HG03066 (cell line): Measurements from ENCODE around the gene KRR1.
"Not testable (repeated sequence)": the region's sequence is repeated elsewhere in the genome, so short reads cannot be mapped to it uniquely, and the experiment has no call there.

ENCODE experiments used
- ATAC-seq: cut with Tn5 transposase; IDR thresholded peaks from one replicate; pipeline ENCODE4 v1.9.1; 2021; ENCODE audit warnings: low read depth; ENCODE audit not compliant: unreplicated experiment

Gene KRR1

DNA sequence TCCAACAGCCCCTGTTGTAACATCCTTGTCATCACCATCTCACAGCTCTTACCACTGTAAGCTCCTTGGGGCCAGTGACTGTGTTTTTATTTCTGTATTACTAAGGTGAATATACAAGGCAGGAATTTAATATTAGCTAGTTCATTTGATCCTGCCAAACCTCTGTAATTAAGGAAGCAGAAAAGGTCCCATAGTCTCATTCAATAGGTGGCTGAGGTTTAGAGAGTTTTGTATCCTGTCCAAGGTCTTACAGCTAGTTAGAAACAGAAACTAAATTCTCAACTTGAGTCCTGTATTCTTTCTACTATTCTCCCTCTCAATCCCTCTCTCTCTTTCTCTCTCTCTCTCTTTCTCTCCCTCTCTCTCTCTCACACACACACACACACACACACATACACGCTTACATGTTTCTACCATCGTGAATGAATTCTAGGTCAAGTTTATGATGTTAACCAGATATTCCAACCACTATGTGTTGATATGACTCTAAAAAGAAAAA lies 31.4 kb downstream of the KRR1 start:
- peak; percentile 37 for ATAC-seq

- no peak for ATAC-seq
Measured at GRCh38 chr12:75478116-75478794, 33.2 kb downstream of the KRR1 start.

DNA sequence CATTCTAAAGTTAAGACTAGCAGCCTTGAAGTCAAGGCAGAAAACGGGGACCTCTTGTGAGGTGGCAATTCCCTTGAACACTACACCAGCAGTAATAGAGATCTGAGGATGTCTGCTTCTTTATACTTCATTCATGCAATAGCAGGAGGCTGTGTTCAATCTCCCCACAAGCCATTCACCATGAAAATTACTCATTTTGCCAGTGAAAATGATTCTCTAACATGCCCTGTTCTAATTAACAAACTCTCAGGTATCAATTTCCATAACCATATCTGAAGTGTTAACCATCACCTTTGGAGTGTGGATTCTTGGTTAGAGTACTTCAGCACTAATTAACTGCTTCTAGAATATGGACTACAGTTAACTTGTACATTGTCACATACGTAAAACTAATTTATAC lies 34.3 kb downstream of the KRR1 start:
- ATAC-seq = no peak

GRCh38 chr12:75476071-75476470 lies 35.3 kb downstream of the KRR1 start:
- no peak for ATAC-seq

GRCh38 chr12:75474116-75474515 lies 37.3 kb downstream of the KRR1 start:
- no peak for ATAC-seq

DNA sequence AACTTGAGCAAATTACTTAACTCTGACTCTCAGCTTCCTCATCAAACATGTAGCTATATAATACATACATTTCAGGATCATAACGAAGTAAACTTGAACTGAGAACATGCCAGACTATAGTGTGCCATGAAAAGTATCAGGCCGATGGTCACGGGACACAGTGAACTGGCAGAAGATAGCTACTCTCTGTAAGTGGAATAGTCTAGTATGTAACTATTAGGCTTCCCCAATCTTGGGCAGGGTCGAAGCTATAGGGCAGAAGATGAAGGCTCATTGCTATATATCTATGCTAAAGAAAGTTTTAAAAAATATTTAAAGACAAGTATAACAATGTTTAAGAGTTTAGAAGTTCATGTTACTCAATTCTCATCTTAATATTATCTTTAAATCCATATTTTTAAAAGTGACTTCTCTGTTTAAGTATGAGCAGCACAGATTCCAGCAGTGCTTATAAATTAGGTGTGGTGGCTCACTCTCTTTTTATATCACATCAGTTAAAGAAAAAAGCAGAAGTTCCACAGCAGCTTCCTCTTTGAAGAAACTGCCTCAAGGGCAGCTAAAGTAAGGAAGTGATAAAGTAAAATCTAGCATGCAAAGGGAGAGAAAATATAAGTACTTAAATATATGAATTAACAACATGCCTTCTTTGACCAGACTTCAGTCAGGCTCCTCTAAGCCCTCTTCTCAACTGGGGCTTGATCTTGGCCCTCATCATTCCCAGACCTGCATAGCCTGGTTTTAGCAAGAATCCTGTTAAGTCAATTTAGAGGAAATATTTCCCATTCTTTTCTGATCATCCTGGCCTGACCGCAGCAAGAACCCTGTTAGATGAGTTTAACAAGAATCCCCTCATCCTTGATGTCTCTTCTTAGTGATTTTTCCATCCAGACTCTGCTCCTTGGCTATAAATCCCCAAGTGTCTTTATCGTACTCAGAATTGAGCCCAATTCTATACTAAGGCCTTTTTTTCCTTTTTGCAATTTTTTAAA lies 39.2 kb downstream of the KRR1 start:
- ATAC-seq = no peak

GRCh38 chr12:75460204-75460603 lies 51.2 kb downstream of the KRR1 start:
- no peak for ATAC-seq

- no peak for ATAC-seq
Measured at GRCh38 chr12:75459755-75460154, 51.7 kb downstream of the KRR1 start.

DNA sequence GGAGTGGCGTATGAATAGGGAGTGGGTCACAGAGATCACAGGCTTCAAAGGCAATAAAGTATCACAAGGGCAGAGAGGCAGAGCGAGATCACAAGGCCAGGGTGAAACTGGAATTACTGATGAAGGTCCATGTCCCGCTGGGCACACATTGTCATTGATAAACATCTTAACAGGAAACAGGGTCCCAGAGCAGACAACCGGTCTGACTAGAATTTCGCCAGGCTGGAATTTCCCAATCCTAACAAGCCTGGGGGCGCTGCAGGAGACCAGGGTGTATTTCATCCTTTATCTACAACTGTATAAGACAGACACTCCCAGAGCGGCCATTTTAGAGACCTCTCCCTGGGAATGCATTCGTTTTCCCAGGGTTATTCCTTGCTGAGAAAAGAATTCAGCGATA lies 53.5 kb downstream of the KRR1 start:
- not testable (repeated sequence) for ATAC-seq

GRCh38 chr12:75457191-75457590 lies 54.2 kb downstream of the KRR1 start:
- ATAC-seq = no peak

DNA sequence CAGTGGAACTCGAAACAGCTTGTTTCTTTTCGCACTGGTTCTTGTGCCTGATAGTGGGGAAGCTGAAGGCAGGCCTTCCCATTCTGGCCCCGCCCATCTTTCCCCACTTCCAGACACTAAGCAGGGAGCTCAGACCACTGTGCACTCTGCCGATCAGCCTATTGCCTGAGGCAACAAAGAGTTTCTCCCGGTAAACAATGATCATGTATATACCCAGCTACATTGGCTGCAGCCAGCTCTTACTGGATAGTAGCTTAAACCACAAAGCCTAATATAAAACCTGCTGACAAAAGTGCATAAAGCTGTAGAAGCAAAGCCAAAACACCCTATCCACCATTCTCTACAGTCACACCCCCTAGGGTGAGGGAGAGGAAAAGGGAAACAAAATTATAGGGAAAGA lies 55.6 kb downstream of the KRR1 start:
- no peak for ATAC-seq

DNA sequence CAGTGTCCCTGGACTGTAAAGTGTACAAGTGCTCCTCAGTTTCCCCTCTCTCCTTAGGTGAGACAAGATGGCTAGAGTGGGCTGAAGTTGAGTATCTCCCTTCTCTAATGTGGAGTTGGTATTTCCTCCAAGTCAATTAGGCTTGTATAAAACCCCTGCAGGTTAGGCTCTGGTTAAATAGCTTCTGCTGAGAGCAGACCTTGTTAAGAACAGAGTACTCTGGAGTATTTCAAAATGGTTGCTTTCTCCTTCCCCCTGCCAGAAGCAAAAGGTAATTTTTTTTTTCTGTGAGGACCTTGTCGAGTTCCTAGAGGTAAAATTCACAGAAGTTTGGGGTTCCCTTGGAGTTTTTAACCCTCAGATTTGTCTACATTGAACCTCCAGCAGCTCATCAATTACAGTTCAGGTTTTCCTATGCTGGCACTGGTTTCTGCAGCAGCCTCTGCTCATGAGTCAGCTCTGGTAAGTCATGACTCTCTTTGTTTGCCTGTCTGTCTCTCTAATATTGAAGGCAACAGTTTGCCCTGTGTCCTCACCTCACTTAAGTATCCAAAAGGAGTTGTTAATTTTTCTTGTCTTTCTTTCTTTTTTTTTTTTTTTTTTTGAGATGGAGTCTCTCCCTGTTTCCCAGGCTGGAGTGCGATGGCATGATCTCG lies 58.6 kb downstream of the KRR1 start:
- ATAC-seq = no peak

DNA sequence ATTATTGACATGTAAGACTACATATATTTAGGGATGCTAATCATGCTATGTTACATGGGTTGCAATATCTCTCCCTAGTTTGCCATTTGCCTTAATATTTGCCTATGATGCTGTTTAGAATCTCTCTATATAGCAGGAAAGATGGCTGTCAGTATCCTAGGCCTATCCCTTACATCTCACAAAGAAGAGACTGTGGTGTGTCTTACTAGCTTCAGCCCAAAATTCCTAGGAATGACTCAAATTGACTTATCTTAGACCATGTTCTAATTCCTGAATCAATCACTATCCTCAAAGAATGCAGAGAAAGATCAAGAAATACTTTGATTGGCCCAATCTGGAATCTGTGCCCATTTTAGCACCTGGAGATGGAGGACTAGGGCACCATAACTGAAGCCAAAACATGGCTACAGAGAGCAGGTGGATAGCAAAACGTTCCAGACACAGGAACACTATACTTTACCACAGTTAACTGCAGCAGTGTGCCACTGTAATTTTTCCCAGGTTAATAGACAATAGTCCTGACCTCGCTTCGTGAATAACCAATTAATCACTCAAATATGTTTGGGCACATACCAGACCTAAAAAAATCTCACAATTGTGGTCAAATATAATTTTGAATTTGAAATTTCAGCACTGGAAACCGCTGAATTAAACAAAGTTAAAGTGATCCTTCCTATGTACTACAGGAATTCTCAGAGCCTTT lies 63.6 kb downstream of the KRR1 start:
- no peak for ATAC-seq

DNA sequence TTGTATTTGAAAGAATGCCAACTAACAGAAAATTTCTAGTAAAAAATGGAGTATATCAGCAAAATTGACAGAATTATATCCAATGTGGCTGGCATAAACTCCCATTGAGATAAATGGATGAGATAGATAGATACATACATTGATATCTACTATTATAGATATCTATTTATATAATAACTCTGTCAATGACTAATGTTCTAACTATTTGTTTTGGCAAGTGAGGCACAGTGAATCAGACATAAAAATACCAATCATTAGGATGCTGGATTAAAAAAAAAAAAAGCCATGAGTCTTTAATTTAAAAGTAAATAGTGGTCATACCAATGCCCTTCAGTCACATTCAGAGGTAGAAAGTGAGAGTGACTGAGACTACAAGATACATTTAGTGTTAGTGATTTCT lies 64.6 kb downstream of the KRR1 start:
- ATAC-seq = no peak

DNA sequence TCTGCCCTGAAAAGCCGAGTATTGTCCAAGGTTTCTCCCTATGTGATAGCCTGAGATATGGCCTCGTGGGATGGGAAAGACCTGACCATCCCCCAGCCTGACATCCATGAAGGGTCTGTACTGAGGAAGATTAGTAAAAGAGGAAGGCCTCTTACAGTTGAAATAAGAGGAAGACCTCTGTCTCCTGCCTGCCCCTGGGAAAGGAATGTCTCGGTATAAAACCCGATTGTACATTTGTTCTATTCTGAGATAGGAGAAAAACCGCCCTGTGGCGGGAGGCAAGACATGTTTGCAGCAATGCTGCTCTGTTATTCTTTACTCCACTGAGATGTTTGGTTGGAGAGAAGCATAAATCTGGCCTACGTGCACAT lies 66.3 kb downstream of the KRR1 start:
- not testable (repeated sequence) for ATAC-seq

DNA sequence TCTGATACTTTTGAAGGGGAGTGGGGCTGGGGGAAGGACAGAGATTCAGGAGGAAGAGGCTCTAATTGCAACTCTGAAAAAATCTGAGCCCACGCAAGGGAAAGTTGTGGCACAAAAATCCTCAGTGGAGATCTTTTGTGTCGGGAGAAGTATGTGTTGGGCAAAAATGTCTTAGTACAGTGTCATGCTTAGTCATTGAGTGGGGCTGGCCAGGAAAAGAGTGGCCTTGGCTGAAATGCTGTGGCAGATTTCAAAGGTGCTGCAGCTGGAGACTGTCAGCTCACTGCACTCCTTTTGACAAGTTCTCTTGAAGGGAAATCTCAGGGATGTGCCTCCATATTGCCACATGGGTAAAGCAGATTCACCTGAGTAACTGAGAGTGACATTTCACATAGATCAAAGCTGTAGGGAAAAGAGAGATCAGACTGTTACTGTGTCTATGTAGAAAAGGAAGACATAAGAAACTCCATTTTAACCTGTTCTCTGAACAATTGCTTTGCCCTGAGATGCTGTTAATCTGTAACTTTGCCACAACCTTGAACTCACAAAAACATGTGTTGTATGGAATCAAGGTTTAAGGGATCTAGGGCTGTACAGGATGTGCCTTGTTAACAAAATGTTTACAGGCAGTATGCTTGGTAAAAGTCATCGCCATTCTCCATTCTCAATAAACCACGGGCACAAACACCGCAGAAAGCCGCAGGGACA lies 66.8 kb downstream of the KRR1 start:
- no peak for ATAC-seq

GRCh38 chr12:75443709-75444108 lies 67.7 kb downstream of the KRR1 start:
- no peak for ATAC-seq

DNA sequence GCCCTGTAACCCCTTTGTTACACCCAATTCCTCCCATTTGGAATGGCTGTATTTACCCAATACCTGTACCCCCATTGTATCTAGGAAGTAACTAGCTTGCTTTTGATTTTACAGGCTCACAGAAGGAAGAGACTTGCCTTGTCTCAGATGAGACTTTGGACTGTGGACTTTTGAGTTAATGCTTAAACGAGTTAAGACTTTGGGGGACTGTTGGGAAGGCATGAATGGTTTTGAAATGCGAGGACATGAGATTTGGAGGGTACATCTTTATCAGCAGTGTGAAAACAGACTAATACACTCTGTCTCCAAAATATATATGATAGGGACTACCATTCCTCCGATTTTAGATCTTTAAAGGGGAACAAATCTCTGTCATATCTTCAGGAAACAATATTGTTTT lies 69.0 kb downstream of the KRR1 start:
- not testable (repeated sequence) for ATAC-seq

GRCh38 chr12:75441687-75442449 lies 69.5 kb downstream of the KRR1 start:
- ATAC-seq = not testable (repeated sequence)
